RKO (cell line): Measurements from ENCODE around the gene DSPP.
"Not testable (repeated sequence)": the region's sequence is repeated elsewhere in the genome, so short reads cannot be mapped to it uniquely, and the experiment has no call there.

Experiments used
- DNase-seq: peaks from one replicate; pipeline ENCODE4 v3.0.0-alpha.2; 2016; ENCODE audit warnings: low spot score

DSPP gene

GRCh38 chr4:87608229-87608628 lies at the start of gene DSPP:
TSS of gene DSPP (plus strand) at chr4:87608529. CDS start at chr4:87610909, 2,380 bp downstream.
- no peak for DNase-seq

- DNase-seq: no peak
Observed at GRCh38 chr4:87559090-87559837, 49.1 kb upstream of the DSPP start.

- peak; percentile 35 for DNase-seq
Observed at GRCh38 chr4:87560802-87561201, 47.5 kb upstream of the DSPP start.

- DNase-seq: no peak
Observed at GRCh38 chr4:87565746-87566145, 42.6 kb upstream of the DSPP start.

GRCh38 chr4:87566276-87566675 lies 42.1 kb upstream of the DSPP start:
- no peak for DNase-seq

- no peak for DNase-seq
Observed at GRCh38 chr4:87567191-87567590, 41.1 kb upstream of the DSPP start.

- no peak for DNase-seq
Observed at GRCh38 chr4:87570290-87570805, 38.0 kb upstream of the DSPP start.

- not testable (repeated sequence) for DNase-seq
Observed at GRCh38 chr4:87574376-87574775, 34.0 kb upstream of the DSPP start.

GRCh38 chr4:87574996-87575395 lies 33.3 kb upstream of the DSPP start:
- DNase-seq: no peak

GRCh38 chr4:87575408-87575807 lies 32.9 kb upstream of the DSPP start:
- no peak for DNase-seq

- no peak for DNase-seq
Observed at GRCh38 chr4:87575983-87576382, 32.3 kb upstream of the DSPP start.

- no peak for DNase-seq
Observed at GRCh38 chr4:87579478-87579877, 28.9 kb upstream of the DSPP start.

GRCh38 chr4:87580057-87580456 lies 28.3 kb upstream of the DSPP start:
- no peak for DNase-seq

- DNase-seq: no peak
Observed at GRCh38 chr4:87584222-87584908, 24.0 kb upstream of the DSPP start.

- peak; percentile 74 for DNase-seq
Observed at GRCh38 chr4:87589531-87589930, 18.8 kb upstream of the DSPP start.

- no peak for DNase-seq
Observed at GRCh38 chr4:87592124-87592523, 16.2 kb upstream of the DSPP start.

- DNase-seq: no peak
Observed at GRCh38 chr4:87601361-87601760, 7.0 kb upstream of the DSPP start.

- DNase-seq: no peak
Observed at GRCh38 chr4:87614292-87614890, 6.1 kb downstream of the DSPP start.

GRCh38 chr4:87616268-87616667 lies 7.9 kb downstream of the DSPP start:
- DNase-seq: no peak

- DNase-seq: no peak
Observed at GRCh38 chr4:87620086-87620485, 11.8 kb downstream of the DSPP start.

GRCh38 chr4:87620491-87620890 lies 12.2 kb downstream of the DSPP start:
- no peak for DNase-seq

- DNase-seq: no peak
Observed at GRCh38 chr4:87622303-87622702, 14.0 kb downstream of the DSPP start.

- DNase-seq: no peak
Observed at GRCh38 chr4:87624698-87625097, 16.4 kb downstream of the DSPP start.
